B cell (primary cell): ENCODE measurements around the gene COL13A1.

Source experiments
- EZH2 ChIP-seq: IDR thresholded peaks from 2 replicates; pipeline ENCODE4 v1.6.1; 2012; ENCODE audit warnings: borderline replicate concordance, low read depth, mild to moderate bottlenecking, moderate library complexity, low read length; ENCODE audit not compliant: insufficient read depth, poor library complexity, severe bottlenecking
- TF ChIP-seq, protein P1 (sequence below): fragments of 200-600 bp; IDR thresholded peaks from one replicate; pipeline ENCODE4 v1.8.0; 2022; ENCODE audit warnings: antibody characterized with exemption, mild to moderate bottlenecking

- TF ChIP-seq, protein P1, sequence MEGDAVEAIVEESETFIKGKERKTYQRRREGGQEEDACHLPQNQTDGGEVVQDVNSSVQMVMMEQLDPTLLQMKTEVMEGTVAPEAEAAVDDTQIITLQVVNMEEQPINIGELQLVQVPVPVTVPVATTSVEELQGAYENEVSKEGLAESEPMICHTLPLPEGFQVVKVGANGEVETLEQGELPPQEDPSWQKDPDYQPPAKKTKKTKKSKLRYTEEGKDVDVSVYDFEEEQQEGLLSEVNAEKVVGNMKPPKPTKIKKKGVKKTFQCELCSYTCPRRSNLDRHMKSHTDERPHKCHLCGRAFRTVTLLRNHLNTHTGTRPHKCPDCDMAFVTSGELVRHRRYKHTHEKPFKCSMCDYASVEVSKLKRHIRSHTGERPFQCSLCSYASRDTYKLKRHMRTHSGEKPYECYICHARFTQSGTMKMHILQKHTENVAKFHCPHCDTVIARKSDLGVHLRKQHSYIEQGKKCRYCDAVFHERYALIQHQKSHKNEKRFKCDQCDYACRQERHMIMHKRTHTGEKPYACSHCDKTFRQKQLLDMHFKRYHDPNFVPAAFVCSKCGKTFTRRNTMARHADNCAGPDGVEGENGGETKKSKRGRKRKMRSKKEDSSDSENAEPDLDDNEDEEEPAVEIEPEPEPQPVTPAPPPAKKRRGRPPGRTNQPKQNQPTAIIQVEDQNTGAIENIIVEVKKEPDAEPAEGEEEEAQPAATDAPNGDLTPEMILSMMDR, result no peak
- no peak for TF ChIP-seq EZH2
Observed at GRCh38 chr10:69831231-69831855, 29.6 kb downstream of the COL13A1 start.
